Activated naive CD8-positive, alpha-beta T cell (primary cell): ENCODE data around the gene TSSK6.

Experiments
- H3K27ac Mint-ChIP-seq: one replicate; pipeline ENCODE4 v1.8.0; 2021; ENCODE audit warnings: mixed read lengths
- H3K27me3 Mint-ChIP-seq: one replicate; pipeline ENCODE4 v1.8.0; 2021; ENCODE audit warnings: mixed read lengths
- H3K36me3 Mint-ChIP-seq: one replicate; pipeline ENCODE4 v1.8.0; 2021; ENCODE audit warnings: mixed read lengths
- H3K4me1 Mint-ChIP-seq: one replicate; pipeline ENCODE4 v1.8.0; 2021; ENCODE audit warnings: low read depth, mixed read lengths
- H3K4me3 Mint-ChIP-seq: one replicate; pipeline ENCODE4 v1.8.0; 2021; ENCODE audit warnings: mild to moderate bottlenecking, mixed read lengths
- H3K9me3 Mint-ChIP-seq: one replicate; pipeline ENCODE4 v1.8.0; 2021; ENCODE audit warnings: low read depth, mixed read lengths

TSSK6 gene

DNA sequence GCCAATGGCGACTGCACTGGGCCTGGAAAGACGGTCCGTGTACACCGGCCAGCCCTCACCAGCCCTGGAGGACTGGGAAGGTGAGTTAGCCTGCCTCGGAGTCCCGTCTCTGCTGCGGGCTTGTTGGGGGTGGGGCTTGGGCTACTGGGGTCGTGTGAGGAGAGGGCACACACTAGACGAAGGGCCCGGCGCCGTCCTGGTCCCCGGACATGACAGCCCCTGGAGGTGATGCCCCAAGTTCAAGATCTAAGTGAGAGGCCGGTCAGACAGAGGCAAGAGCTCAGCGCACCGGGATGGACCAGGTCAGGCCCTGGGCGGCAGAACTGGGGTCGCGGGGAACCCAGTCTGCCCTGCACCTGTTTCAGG is 24.3 kb upstream of the TSSK6 start:
- H3K36me3 Mint-ChIP-seq, result no peaks in the 10 kb centered on the region
- H3K4me3 Mint-ChIP-seq, result no peak overlapping the region
- peaks cover 29% of the 10 kb centered on the region for H3K4me1 Mint-ChIP-seq
- H3K9me3 Mint-ChIP-seq, result no peaks in the 10 kb centered on the region
- no peaks in the 10 kb centered on the region for H3K27me3 Mint-ChIP-seq
- H3K27ac Mint-ChIP-seq, result no peak overlapping the region

DNA sequence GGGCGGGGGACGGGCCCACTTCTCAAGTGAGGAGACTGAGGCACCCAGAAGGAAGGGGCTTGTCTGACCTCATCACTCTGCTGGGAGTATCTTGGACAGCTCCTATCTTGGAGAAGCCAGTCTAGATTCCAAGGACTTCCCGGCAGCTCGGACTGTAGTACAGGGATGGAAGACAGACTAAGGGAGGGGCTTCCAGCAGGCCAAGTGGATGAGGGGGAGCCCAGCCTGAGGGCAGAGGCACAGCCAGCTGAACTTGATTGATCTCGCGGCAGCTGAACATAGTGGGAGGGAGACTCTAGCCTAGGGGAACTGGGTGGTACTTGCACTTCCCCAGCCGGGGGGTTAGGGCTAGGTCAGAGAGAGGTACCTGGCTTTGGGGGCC is 23.4 kb upstream of the TSSK6 start:
- H3K27ac Mint-ChIP-seq, result no peak overlapping the region
- H3K4me3 Mint-ChIP-seq, result peak overlapping the region; percentile 64
- H3K9me3 Mint-ChIP-seq, result no peaks in the 10 kb centered on the region
- H3K36me3 Mint-ChIP-seq, result no peaks in the 10 kb centered on the region
- H3K27me3 Mint-ChIP-seq, result no peaks in the 10 kb centered on the region
- peaks cover 32% of the 10 kb centered on the region for H3K4me1 Mint-ChIP-seq

DNA sequence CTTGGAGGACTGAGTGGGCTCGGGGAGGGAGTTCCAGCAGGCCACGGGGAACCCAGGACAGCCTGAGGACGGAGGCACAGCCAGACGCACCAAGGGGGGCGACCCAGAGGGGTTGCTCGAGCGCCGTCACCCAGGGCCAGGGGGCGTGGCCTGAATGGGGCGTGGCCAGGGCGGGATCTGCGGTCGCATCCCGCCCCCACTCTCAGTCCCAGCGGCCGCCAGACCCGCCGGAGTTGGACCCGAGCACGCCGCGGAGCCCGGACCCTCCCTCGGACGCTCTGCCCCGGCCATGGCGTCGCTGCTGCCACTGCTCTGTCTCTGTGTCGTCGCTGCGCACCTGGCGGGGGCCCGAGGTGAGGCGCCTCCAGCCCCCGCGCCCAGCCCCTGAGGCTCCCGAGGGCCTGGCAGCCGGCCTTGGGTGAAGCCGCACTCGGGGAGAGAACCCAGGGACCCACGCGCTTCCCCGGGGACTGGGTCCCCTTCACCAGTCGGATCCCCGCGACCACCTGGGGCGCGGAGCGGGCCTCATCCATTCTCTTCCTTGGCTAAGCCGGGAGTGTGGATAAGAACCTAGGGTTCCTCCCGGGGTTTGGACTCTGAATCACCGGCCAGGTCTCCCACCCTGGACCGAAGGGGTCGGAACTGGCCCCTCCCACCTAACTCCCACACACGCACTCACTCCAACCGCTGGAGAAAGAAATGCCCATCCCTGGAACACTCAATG is 22.9 kb upstream of the TSSK6 start, which contains the start of gene CILP2:
TSS of gene CILP2 (plus strand) at position 205 of the 724 bp plus-strand sequence. CDS start at position 290, 85 bp downstream.
- Mint-ChIP-seq H3K27me3 (no peaks in the 10 kb centered on the region), H3K27ac (no peak within 1 kb of the TSS), H3K4me3 (peak within 1 kb of the TSS; percentile 70), H3K4me1 (peaks cover 32% of the 10 kb centered on the region), H3K36me3 (no peaks in the 10 kb centered on the region), H3K9me3 (no peaks in the 10 kb centered on the region)

DNA sequence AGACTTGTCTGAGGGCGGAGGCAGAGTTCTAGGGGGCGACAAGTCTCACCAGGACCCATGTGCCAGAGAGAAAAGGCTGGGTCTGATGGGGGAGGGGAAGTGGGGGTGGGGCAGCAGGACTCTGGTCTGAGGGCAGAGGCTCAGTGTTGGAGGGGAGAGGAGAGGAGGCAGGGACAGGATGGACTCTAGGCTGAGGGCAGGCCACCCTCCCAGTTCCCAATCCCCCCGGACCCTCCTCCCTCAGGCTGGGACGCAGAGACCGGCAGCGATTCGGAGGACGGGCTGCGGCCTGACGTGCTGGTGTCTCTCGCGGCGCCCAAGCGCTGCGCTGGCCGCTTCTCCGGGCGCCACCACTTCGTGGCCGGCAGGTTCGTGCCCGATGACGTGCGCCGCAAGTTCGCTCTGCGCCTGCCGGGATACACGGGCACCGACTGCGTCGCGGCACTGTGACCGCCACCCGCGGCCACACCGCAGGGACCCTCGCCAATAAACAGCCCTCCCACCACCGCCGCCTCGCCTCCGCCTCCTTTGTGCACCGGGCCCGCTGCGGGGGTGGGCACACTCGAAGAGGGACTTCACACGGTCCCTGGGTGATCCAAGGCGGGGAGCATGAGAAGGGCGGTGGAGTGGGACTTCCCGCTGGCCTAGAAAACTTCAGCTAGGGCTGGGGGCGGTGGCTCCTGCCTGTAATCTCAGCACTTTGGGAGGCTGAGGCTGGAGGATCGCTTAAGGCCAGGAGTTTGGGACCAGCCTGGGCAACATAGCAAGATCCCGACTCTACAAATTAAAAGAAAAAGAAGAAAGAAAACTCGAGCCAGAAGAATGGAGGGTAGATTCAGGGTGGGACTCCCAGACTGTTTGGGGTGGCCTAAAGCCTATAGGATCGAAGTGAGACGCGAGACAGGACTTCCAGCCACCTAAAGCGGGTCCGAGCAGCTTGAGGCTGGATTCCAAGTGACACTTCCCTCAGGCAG is 22.0 kb upstream of the TSSK6 start:
- no peak overlapping the region for H3K27ac Mint-ChIP-seq
- no peaks in the 10 kb centered on the region for H3K36me3 Mint-ChIP-seq
- no peaks in the 10 kb centered on the region for H3K27me3 Mint-ChIP-seq
- peak overlapping the region; percentile 70 for H3K4me3 Mint-ChIP-seq
- H3K4me1 Mint-ChIP-seq, result peaks cover 34% of the 10 kb centered on the region
- H3K9me3 Mint-ChIP-seq, result no peaks in the 10 kb centered on the region

DNA sequence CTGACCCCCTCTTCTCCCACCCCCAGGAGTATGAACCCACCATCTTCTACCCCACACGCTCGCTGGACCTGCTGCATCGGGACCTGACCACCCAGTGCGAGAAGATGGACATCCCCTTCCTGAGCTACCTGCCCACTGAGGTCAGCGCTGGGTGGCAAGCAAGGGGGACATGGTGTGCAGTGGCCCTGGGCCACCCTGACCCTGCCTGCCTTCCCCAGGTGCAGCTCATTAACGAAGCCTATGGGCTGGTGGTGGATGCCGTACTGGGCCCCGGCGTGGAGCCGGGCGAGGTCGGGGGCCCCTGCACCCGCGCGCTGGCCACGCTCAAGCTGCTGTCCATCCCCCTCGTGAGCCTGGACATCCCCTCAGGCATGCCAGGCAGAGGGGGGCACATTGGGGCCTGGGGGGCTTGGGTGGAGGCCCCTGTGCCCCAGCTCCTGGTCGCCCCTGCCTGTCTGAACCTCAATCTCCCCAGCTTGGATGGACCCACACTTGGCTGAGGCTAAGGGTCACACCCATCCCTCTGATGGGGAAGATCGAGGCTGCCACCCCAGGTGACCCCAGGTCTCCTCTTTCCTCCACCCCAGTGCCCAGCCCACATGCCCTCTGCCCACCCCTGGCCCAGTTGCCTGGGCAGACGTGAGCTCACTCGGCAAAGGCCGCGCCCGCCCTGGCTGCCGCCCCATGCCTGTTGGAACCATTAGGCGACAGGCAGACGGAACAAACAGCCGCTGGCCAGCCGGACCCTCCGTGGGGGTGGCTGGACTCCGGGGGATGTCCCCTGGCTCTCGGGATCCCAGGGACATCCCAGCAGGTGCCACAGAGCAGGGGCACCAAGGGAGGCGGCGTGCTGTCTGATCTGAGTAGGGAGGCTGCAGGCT is 20.2 kb upstream of the TSSK6 start:
- Mint-ChIP-seq H3K4me1 (peaks cover 27% of the 10 kb centered on the region), H3K9me3 (no peaks in the 10 kb centered on the region), H3K27me3 (no peaks in the 10 kb centered on the region), H3K36me3 (no peaks in the 10 kb centered on the region), H3K4me3 (no peak overlapping the region), H3K27ac (no peak overlapping the region)

DNA sequence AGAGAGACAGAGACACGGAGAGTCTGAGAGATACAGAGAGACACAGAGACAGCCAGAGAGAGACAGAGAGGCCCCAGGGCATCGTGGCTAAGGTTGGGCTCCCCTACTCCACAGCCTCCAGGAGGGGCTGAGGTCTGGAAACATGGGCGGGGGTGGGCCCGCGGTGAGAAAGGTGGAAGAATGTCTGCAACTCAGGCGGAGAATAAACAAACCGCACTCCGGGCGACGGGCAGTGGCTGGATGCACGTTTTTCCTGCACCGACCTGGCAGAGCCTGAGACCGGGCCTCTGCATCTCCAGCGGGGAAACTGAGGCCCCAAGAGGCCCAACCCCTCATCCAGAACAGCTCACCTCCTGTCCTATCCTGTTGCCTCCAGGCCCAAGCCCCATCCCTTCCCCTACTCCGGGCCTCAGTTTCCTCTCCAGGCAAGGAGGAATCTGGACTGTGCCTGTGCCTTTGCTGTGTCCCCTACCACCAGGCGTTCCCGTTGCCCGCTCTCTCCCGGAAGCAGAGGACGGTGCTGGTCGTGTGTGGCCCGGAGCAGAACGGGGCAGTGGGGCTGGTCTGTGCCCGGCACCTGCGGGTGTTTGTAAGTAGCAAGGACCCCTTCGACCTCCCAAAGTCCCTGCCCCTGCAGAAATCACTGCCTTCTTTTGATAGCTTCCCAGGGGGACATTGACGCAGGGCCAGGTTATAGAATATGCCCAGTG is 19.4 kb upstream of the TSSK6 start:
- no peaks in the 10 kb centered on the region for H3K9me3 Mint-ChIP-seq
- H3K36me3 Mint-ChIP-seq, result no peaks in the 10 kb centered on the region
- no peak overlapping the region for H3K4me3 Mint-ChIP-seq
- H3K27me3 Mint-ChIP-seq, result no peaks in the 10 kb centered on the region
- H3K4me1 Mint-ChIP-seq, result peaks cover 27% of the 10 kb centered on the region
- no peak overlapping the region for H3K27ac Mint-ChIP-seq

DNA sequence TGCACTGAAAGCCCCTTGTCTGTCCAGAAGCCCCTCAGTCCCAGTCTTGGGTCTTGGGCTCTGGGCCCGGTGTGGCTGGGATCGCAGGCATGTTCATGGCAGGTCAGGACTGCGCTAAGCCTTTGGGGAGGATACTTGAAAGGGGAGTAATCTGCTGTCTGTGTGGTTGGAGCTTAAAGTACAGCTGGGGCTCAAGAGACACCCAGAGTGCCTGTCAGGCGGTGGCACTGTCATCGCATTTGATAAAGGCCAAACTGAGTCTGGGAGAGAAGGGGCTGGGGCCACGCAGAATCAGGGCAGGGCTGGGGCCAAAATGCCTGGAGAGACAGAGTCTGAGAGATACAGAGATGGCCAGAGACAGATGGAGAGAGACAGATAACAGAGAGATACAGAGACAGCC is 18.5 kb upstream of the TSSK6 start:
- H3K4me3 Mint-ChIP-seq, result no peak overlapping the region
- H3K27ac Mint-ChIP-seq, result no peak overlapping the region
- peaks cover 23% of the 10 kb centered on the region for H3K4me1 Mint-ChIP-seq
- H3K9me3 Mint-ChIP-seq, result no peaks in the 10 kb centered on the region
- no peaks in the 10 kb centered on the region for H3K36me3 Mint-ChIP-seq
- no peaks in the 10 kb centered on the region for H3K27me3 Mint-ChIP-seq

DNA sequence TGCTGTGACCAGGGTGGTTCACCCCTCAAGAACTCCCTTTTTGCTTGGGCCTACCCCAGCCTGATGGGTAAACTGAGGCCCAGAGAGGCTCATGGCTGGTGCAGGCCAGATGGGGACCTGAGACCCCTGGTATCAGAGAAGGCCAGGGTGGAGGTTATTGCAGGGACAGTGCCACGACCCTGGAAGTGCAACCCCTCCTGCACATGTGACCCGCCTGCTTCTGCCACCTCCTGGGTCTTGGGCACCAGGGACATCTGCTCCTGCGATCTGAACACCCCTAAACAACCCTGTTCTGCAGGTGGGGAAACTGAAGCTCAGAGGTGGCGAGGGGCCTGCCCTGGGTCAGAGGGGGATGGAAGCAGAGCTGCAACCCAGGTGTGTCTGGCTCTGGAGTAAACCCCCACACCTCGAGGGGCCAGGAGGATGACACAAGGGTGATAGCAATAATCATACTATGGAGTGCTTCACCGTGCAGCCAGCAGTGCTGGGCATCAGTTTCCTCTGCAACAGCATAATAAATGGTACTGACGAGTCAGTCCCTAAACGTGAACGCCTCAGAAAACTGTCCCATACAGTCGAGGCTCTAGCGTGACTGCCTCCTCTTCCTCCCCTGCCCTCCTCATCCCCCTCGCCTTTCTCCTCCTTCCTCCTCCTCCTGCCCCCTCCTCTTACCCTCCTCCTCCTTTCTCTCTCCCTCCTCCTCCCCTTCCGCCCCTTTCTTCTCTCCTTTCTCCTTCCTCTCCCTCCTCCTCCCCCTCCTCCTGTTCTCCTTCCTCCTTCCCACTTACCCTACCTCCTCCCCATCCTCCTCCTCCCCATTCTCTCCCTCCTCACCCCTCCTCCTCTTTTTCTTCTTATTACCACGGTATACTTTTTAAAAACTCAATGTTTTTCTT is 17.7 kb upstream of the TSSK6 start:
- no peak overlapping the region for H3K4me3 Mint-ChIP-seq
- peaks cover 19% of the 10 kb centered on the region for H3K4me1 Mint-ChIP-seq
- no peak overlapping the region for H3K27ac Mint-ChIP-seq
- H3K36me3 Mint-ChIP-seq, result no peaks in the 10 kb centered on the region
- no peaks in the 10 kb centered on the region for H3K27me3 Mint-ChIP-seq
- no peaks in the 10 kb centered on the region for H3K9me3 Mint-ChIP-seq

DNA sequence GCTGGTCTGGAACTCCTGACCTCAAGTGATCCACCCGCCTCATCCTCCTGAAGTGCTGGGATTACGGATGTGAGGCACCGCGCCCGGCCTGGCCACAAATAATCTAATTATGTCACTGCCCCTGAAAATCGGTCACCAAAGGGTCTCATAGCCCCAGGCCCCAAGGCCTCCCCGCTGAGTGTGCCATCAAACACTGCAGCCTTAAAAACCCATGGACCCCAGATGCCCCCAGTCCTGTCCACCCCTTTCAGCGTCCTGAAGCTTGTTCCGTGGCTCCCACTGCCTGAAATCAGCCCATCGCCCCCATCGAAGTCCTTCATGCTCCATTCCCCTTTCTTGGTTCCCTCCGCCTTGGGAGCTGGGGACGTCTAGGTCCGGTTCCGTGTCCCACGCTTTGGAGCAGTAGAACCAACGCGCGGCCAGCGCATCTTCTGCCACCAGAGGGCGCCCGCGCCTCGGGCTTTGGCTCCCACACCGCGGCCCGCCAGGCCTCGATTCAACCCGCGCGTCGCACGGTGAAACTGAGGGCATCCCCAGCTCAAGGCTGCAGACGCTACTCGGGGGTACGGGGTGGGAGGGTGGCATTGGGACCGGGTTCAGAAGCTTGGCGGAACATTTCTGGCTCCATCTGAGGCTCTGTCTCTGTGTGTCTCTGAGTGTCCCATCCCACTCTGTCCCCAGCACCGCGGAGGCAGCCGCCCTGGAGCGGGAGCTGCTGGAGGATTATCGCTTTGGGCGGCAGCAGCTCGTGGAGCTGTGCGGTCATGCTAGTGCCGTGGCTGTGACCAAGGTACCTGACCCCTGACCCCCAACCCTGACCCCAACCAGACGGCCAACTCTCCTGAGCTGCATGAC is 16.8 kb upstream of the TSSK6 start:
- H3K4me3 Mint-ChIP-seq, result no peak overlapping the region
- no peak overlapping the region for H3K27ac Mint-ChIP-seq
- H3K4me1 Mint-ChIP-seq, result peaks cover 15% of the 10 kb centered on the region
- H3K36me3 Mint-ChIP-seq, result no peaks in the 10 kb centered on the region
- H3K27me3 Mint-ChIP-seq, result no peaks in the 10 kb centered on the region
- H3K9me3 Mint-ChIP-seq, result no peaks in the 10 kb centered on the region

DNA sequence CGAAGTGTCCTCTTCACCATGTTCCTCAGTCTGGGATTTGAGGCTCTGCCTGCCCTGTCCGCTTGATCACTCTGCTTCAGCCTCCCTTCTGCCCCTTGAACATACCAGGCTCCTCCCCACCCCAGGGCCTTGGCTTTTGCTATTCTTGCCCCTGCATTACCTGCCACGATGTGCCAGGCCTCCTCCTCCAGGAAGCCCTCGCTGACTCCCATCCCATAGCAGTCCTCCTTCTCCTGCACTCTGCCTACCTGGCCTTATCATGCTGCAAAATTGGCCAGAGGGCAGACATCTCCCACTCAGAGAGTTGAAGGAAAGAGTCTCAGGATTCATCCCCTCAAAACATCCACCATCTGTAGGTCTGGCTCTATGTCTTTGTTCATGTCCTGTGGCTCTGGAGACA is 15.5 kb upstream of the TSSK6 start:
- Mint-ChIP-seq H3K27ac (no peak overlapping the region), H3K4me1 (peaks cover 12% of the 10 kb centered on the region)

DNA sequence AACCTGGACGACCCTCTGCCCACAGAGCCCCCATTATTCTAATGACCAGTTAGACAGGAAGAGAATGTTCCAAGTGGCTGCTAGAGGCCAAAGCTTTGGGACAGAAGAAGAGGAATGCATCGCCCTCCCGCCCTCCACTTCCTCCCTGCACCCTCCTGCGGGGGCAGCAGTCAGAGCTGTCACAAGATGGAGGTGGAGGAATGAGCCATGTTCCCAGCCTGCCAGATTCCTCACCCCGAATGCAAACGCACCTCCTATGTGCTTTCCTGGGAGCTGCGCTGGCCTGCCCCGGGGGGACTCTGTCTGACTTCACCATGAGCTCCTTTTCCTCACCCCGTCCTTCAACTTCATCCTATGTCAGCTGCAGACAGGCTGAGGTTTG is 15.1 kb upstream of the TSSK6 start:
- Mint-ChIP-seq H3K4me1 (peaks cover 12% of the 10 kb centered on the region), H3K27me3 (no peaks in the 10 kb centered on the region), H3K4me3 (no peak overlapping the region), H3K9me3 (no peaks in the 10 kb centered on the region), H3K36me3 (no peaks in the 10 kb centered on the region), H3K27ac (no peak overlapping the region)

More for the DNA sequence above, 15.5 kb upstream of the TSSK6 start:
- H3K36me3 Mint-ChIP-seq, result no peaks in the 10 kb centered on the region
- H3K9me3 Mint-ChIP-seq, result no peaks in the 10 kb centered on the region
- H3K27me3 Mint-ChIP-seq, result no peaks in the 10 kb centered on the region
- H3K4me3 Mint-ChIP-seq, result no peak overlapping the region

DNA sequence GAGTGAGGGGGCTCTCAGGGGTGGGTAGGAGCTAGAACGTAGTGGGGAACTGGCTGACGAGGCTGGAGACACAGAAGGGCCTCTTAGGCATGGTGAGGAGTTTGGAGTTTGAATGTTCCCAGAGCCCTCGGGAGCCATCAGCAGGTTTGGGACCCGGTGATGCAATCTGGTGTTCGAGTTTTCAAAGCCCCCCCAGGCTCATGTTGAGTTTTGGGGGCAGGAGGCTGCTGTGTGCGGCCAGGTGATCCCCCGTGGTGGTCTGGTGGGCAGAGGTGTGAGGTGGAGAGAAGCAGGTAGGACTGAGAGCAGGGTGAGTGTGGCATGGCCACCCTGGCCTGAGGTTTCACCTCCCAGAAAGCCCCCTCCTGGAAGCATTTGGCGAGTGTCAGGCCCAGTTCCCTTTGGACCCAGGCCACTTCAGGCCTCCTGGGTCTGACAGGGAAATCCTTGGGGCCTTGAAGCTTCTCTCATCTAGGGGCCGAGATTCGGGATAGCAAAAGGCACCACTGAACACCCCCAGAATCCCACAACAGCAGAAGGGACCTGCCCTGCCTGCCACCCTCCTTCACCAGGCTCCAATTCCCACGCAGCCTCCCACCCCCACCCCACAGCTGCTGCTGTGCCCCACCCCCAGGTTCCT is 14.6 kb upstream of the TSSK6 start:
- no peaks in the 10 kb centered on the region for H3K27me3 Mint-ChIP-seq
- no peak overlapping the region for H3K4me3 Mint-ChIP-seq
- H3K9me3 Mint-ChIP-seq, result no peaks in the 10 kb centered on the region
- H3K27ac Mint-ChIP-seq, result no peak overlapping the region
- H3K4me1 Mint-ChIP-seq, result peaks cover 12% of the 10 kb centered on the region
- H3K36me3 Mint-ChIP-seq, result no peaks in the 10 kb centered on the region
